Panc1 (cell line): ENCODE data around the gene PRKCZ.

Experiments
- POLR2AphosphoS5 ChIP-seq: IDR thresholded peaks from 2 replicates; pipeline ENCODE4 v1.6.1; 2012; ENCODE audit warnings: mild to moderate bottlenecking, low read depth, low read length, moderate library complexity
- REST ChIP-seq, 2 experiments: IDR thresholded peaks; 2 replicates each; pipeline ENCODE4 v1.6.1; 2011 to 2012; ENCODE audit warnings: low read depth in 2 of 2, control low read depth in 1 of 2, low read length in 1 of 2, mild to moderate bottlenecking in 1 of 2, moderate library complexity in 1 of 2; ENCODE audit not compliant: insufficient read depth in 1 of 2
- TCF7L2 ChIP-seq: IDR thresholded peaks from 2 replicates; pipeline ENCODE4 v1.6.1; 2011; ENCODE audit warnings: mild to moderate bottlenecking, low read depth, low read length, inconsistent platforms
- TF ChIP-seq, protein P1 (sequence below): fragments of 450-650 bp; IDR thresholded peaks from 2 replicates; pipeline ENCODE4 v1.5.1; 2017; ENCODE audit warnings: mild to moderate bottlenecking

GRCh38 chr1:2106659-2107405 is 56.6 kb downstream of the PRKCZ start:
- TF ChIP-seq, protein P1, sequence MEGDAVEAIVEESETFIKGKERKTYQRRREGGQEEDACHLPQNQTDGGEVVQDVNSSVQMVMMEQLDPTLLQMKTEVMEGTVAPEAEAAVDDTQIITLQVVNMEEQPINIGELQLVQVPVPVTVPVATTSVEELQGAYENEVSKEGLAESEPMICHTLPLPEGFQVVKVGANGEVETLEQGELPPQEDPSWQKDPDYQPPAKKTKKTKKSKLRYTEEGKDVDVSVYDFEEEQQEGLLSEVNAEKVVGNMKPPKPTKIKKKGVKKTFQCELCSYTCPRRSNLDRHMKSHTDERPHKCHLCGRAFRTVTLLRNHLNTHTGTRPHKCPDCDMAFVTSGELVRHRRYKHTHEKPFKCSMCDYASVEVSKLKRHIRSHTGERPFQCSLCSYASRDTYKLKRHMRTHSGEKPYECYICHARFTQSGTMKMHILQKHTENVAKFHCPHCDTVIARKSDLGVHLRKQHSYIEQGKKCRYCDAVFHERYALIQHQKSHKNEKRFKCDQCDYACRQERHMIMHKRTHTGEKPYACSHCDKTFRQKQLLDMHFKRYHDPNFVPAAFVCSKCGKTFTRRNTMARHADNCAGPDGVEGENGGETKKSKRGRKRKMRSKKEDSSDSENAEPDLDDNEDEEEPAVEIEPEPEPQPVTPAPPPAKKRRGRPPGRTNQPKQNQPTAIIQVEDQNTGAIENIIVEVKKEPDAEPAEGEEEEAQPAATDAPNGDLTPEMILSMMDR: no peak
- no peak for TF ChIP-seq POLR2AphosphoS5
- no peak for TF ChIP-seq REST (IDR thresholded peaks at IDR 0.05; ENCODE audit: insufficient read depth in 1 of 2, low read depth in 2 of 2, low read length in 1 of 2)
- TF ChIP-seq TCF7L2: no peak
